Lower lobe of right lung (tissue), 2 donors: ENCODE measurements around the gene DUSP8. TPM values are rescaled to one million over a fixed set of nuclear protein-coding genes. Genes with fewer than 3 reads are reported as not detected.

Experiments used
- ATAC-seq, 2 donors: fragments of 200-7000 bp; cut with Tn5 transposase; one replicate each; pipeline ENCODE4 v1.9.1; 2020 to 2022; ENCODE audit warnings: mild to moderate bottlenecking in 2 of 2, moderate library complexity in 2 of 2
- DNase-seq: peaks from one replicate; pipeline ENCODE4 v3.0.0-alpha.2; 2020
- H3K27ac ChIP-seq: fragments of 200-600 bp; one replicate; pipeline ENCODE4 v1.8.0; 2022
- H3K27me3 ChIP-seq: fragments of 200-600 bp; one replicate; pipeline ENCODE4 v1.8.0; 2022; ENCODE audit warnings: low read depth
- H3K36me3 ChIP-seq: fragments of 200-600 bp; one replicate; pipeline ENCODE4 v1.8.0; 2022; ENCODE audit warnings: mild to moderate bottlenecking
- H3K4me1 ChIP-seq: fragments of 200-600 bp; one replicate; pipeline ENCODE4 v1.8.0; 2022
- H3K4me3 ChIP-seq: fragments of 200-600 bp; one replicate; pipeline ENCODE4 v1.8.0; 2022; ENCODE audit warnings: mild to moderate bottlenecking
- H3K9me3 ChIP-seq: fragments of 200-600 bp; one replicate; pipeline ENCODE4 v1.8.0; 2022
- CTCF ChIP-seq: fragments of 200-600 bp; IDR thresholded peaks from one replicate; pipeline ENCODE4 v1.8.0; 2022; ENCODE audit warnings: antibody characterized with exemption, mild to moderate bottlenecking
- intact Hi-C: fragments of 100-400 bp; cut with DNase I; formaldehyde crosslinking; loops from one replicate; pipeline ENCODE4 v1.11.0; 2022
- total RNA-seq: library from RNA; stranded (reverse); fragmentation: NEBNext Ultra II Directional; extraction: Animal tissue kit (Norgen Biotek cat#: 25700); gene quantifications from one replicate; pipeline ENCODE4 v1.2.1, GENCODE V29; 2021
- donor health status: DM: no; HTN: yes; CAD: no; lungs with severe emphysema.

Gene DUSP8
- total RNA-seq, 1 donor from 2014 or later, result 8.9 TPM

GRCh38 chr11:1520209-1520662 lies 51.8 kb downstream of the DUSP8 start:
- H3K4me3 ChIP-seq, result no peak overlapping the region
- H3K4me1 ChIP-seq, result peaks cover 71% of the 10 kb centered on the region
- ATAC-seq (no peak), DNase-seq (no peak)
- H3K27me3 ChIP-seq, result no peaks in the 10 kb centered on the region
- no peaks in the 10 kb centered on the region for H3K36me3 ChIP-seq
- TF ChIP-seq CTCF, result no peak
- H3K9me3 ChIP-seq, result no peaks in the 10 kb centered on the region
- intact Hi-C loops, result no loop called here
- no peak overlapping the region for H3K27ac ChIP-seq

GRCh38 chr11:1519028-1520010 lies 52.8 kb downstream of the DUSP8 start:
- Histone ChIP-seq H3K4me3 (no peak overlapping the region), H3K36me3 (no peaks in the 10 kb centered on the region), H3K27me3 (no peaks in the 10 kb centered on the region), H3K4me1 (peaks cover 80% of the 10 kb centered on the region), H3K27ac (no peak overlapping the region), H3K9me3 (no peaks in the 10 kb centered on the region)
- intact Hi-C loops, result no loop called here
- no peak for TF ChIP-seq CTCF
- ATAC-seq (no peak), DNase-seq (no peak)

DNA sequence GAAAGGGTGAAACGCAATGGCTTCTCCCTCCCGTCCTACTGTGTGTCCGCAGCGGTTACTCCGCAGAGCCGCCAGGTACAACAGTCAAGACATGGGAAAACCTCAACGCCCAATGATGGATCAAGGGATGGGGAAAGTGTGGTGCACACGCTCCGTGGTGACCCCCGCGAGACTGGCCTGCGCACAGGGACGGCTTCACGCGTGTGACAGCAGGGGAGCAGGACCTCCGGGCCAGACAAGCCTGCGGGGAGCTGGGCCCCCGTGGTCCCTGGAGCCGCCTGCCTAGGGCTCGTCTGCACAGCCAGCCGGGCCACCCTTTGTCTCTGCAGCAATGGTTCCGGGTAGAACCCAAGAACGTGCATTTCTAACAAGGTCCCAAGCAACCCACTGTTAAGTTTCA lies 53.8 kb downstream of the DUSP8 start:
- peaks cover 84% of the 10 kb centered on the region for H3K4me1 ChIP-seq
- H3K27me3 ChIP-seq, result no peaks in the 10 kb centered on the region
- ATAC-seq (no peak), DNase-seq (peak; percentile 16)
- no peaks in the 10 kb centered on the region for H3K9me3 ChIP-seq
- H3K36me3 ChIP-seq, result peaks cover 5% of the 10 kb centered on the region
- no peak overlapping the region for H3K27ac ChIP-seq
- no peak overlapping the region for H3K4me3 ChIP-seq
- intact Hi-C loops, result no loop called here
- TF ChIP-seq CTCF, result no peak

DNA sequence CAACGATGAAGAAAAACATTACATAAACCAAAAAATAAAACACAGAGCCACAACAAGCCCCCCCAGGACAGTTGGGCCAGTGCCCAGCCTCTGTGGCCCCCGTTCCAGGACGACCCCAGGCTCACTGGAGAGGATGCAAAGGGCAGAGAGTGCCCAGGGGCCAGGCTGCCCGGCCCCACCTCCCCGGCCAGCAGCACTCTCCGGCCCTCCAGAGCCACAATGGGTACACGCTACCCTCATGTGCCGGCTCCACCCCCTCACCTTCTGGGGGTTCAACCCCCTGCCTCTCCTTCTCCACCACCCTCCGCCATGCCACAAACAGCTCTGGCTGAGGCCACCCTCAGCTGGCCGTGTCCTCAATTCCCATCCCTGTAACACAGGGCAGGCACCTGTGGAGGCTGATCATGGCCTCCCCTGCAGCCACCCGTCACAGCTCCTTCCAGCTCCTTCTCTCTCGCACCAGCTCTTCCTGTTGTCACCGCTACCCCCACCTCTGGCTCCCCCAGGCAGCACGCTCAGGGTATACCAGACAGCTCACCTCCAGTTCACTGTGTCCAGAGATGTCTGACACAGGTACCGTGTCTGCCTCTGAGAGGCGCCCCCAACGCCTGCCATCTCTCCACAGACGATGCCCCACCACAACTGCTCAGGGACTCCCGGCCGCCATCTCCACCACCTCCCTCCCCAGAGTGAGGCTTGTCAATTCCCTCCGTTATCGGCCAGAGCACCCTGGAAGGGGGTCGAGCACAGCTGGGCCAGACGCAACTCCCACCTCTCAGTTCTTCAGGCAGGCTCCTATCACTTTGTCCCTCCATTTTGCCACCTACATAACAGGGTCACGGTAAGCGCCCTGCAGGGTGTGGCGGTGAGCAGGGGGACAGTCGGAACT lies 54.7 kb downstream of the DUSP8 start:
- no peaks in the 10 kb centered on the region for H3K9me3 ChIP-seq
- no peak overlapping the region for H3K4me3 ChIP-seq
- H3K4me1 ChIP-seq, result peaks cover 81% of the 10 kb centered on the region
- peaks cover 5% of the 10 kb centered on the region for H3K36me3 ChIP-seq
- intact Hi-C loops, result no loop called here
- peak; percentile 27 for DNase-seq
- H3K27me3 ChIP-seq, result no peaks in the 10 kb centered on the region
- TF ChIP-seq CTCF, result no peak
- no peak for ATAC-seq
- H3K27ac ChIP-seq, result no peak overlapping the region

GRCh38 chr11:1516273-1517067 lies 55.6 kb downstream of the DUSP8 start:
- Histone ChIP-seq H3K4me1 (peaks cover 78% of the 10 kb centered on the region), H3K36me3 (peaks cover 5% of the 10 kb centered on the region), H3K9me3 (no peaks in the 10 kb centered on the region), H3K4me3 (no peak overlapping the region), H3K27ac (no peak overlapping the region), H3K27me3 (no peaks in the 10 kb centered on the region)
- peak; percentile 30 for DNase-seq
- intact Hi-C loops, result no loop called here
- no peak for ATAC-seq
- no peak for TF ChIP-seq CTCF
